Measurements from ENCODE around the gene C2CD2. TPM values are rescaled to one million over a fixed set of nuclear protein-coding genes. Genes with fewer than 3 reads are reported as not detected.

The C2CD2 gene
- total and polyA plus RNA-seq, 2 donors (not counting 1 experiment from before 2014, with no cell fraction given), result 20.3 to 22.3 TPM

DNA sequence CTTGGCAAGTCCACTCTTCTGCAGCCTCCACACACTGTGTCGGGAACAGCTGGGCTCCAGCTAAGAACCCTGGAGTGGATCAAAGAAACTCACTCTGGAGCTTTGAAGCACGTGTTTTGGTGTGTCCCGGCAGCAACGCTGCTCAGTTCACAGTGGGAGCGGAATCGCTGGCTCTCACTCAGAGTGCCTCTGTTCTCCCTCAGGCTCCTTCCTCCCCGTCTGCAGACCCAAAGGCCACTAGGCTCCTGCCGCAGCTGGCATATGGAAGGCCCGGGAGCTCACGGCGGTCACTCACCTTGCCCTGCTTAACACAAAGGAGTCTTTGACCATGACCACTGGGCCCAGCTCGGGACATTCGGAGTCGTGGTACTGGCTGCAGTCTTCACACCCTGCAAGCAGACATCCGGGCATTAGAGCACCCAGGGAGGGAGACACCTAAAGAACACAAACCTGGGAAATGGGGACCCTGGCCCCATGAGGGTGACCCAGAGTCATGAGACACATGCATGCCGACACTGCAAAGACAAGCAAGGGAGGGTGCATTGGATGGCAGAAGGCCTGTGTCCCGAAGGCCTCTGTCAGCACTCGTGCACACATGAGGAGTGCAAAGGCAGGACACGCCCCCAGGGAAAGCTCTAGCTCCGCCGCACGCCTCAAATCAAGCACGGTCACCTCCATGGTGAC, 94.4 kb downstream of the C2CD2 start:
- Histone ChIP-seq H3K4me1 (ENCODE audit: control insufficient read depth, extremely low read depth, insufficient read depth, low read length) (no peaks in the 10 kb centered on the region), H3K27me3 (ENCODE audit: control insufficient read depth, insufficient read depth, low read length) (no peaks in the 10 kb centered on the region), H2AFZ (ENCODE audit: low read length) (no peak overlapping the region), H3K79me2 (ENCODE audit: control insufficient read depth, insufficient read depth, low read length) (peaks cover 5% of the 10 kb centered on the region), H3K27ac (ENCODE audit: insufficient read depth, low read length) (no peak overlapping the region), H3K4me2 (ENCODE audit: extremely low read depth, insufficient read depth, low read length) (no peak overlapping the region), H3K4me3 (replicated peaks in 1 of 4; ENCODE audit: control extremely low read depth in 1 of 4, insufficient read depth in 1 of 4, low read depth in 3 of 4, low read length in 4 of 4) (no peak overlapping the region), H4K20me1 (ENCODE audit: control insufficient read depth, extremely low read depth, insufficient read depth, low read length) (no peaks in the 10 kb centered on the region), H3K9me3 (ENCODE audit: control insufficient read depth, insufficient read depth, low read depth, low read length) (no peaks in the 10 kb centered on the region), H3K9ac (ENCODE audit: insufficient read depth, low read length) (no peak overlapping the region), H3K36me3 (ENCODE audit: control insufficient read depth, insufficient read depth, low read length) (peaks cover 5% of the 10 kb centered on the region)
- no peak for DNase-seq (ENCODE audit: low read depth in 2 of 2)
- TF ChIP-seq CTCF (conservative IDR thresholded peaks at IDR 0.05 in 1 of 2, IDR thresholded peaks at IDR 0.05 in 1 of 2; ENCODE audit: low read depth in 1 of 2, low read length in 2 of 2) (no peak), EZH2 (IDR thresholded peaks at IDR 0.05; ENCODE audit: low read length, missing control alignments) (no peak)

GRCh38 chr21:41858466-41859296, 95.1 kb downstream of the C2CD2 start:
- H3K4me2 ChIP-seq (ENCODE audit: extremely low read depth, insufficient read depth, low read length), result no peak overlapping the region
- no peak overlapping the region for H3K4me3 ChIP-seq (replicated peaks in 1 of 4; ENCODE audit: control extremely low read depth in 1 of 4, insufficient read depth in 1 of 4, low read depth in 3 of 4, low read length in 4 of 4)
- no peak for TF ChIP-seq EZH2 (IDR thresholded peaks at IDR 0.05; ENCODE audit: low read length, missing control alignments)
- TF ChIP-seq CTCF (conservative IDR thresholded peaks at IDR 0.05 in 1 of 2, IDR thresholded peaks at IDR 0.05 in 1 of 2; ENCODE audit: low read depth in 1 of 2, low read length in 2 of 2), result no peak
- H3K27ac ChIP-seq (ENCODE audit: insufficient read depth, low read length), result no peak overlapping the region
- H3K27me3 ChIP-seq (ENCODE audit: control insufficient read depth, insufficient read depth, low read length), result no peaks in the 10 kb centered on the region
- no peak overlapping the region for H3K9ac ChIP-seq (ENCODE audit: insufficient read depth, low read length)
- H4K20me1 ChIP-seq (ENCODE audit: control insufficient read depth, extremely low read depth, insufficient read depth, low read length), result no peaks in the 10 kb centered on the region
- H3K9me3 ChIP-seq (ENCODE audit: control insufficient read depth, insufficient read depth, low read depth, low read length), result no peaks in the 10 kb centered on the region
- no peak for DNase-seq (ENCODE audit: low read depth in 2 of 2)
- H2AFZ ChIP-seq (ENCODE audit: low read length), result no peak overlapping the region
- no peaks in the 10 kb centered on the region for H3K4me1 ChIP-seq (ENCODE audit: control insufficient read depth, extremely low read depth, insufficient read depth, low read length)
- H3K36me3 ChIP-seq (ENCODE audit: control insufficient read depth, insufficient read depth, low read length), result peaks cover 6% of the 10 kb centered on the region
- peaks cover 5% of the 10 kb centered on the region for H3K79me2 ChIP-seq (ENCODE audit: control insufficient read depth, insufficient read depth, low read length)

GRCh38 chr21:41857771-41858300, 96.0 kb downstream of the C2CD2 start:
- Histone ChIP-seq H3K79me2 (ENCODE audit: control insufficient read depth, insufficient read depth, low read length) (peaks cover 5% of the 10 kb centered on the region), H3K4me2 (ENCODE audit: extremely low read depth, insufficient read depth, low read length) (no peak overlapping the region), H3K27me3 (ENCODE audit: control insufficient read depth, insufficient read depth, low read length) (no peaks in the 10 kb centered on the region), H3K27ac (ENCODE audit: insufficient read depth, low read length) (no peak overlapping the region), H3K4me1 (ENCODE audit: control insufficient read depth, extremely low read depth, insufficient read depth, low read length) (no peaks in the 10 kb centered on the region), H3K9me3 (ENCODE audit: control insufficient read depth, insufficient read depth, low read depth, low read length) (no peaks in the 10 kb centered on the region), H3K9ac (ENCODE audit: insufficient read depth, low read length) (no peak overlapping the region), H2AFZ (ENCODE audit: low read length) (no peak overlapping the region), H3K4me3 (replicated peaks in 1 of 4; ENCODE audit: control extremely low read depth in 1 of 4, insufficient read depth in 1 of 4, low read depth in 3 of 4, low read length in 4 of 4) (no peak overlapping the region), H4K20me1 (ENCODE audit: control insufficient read depth, extremely low read depth, insufficient read depth, low read length) (no peaks in the 10 kb centered on the region), H3K36me3 (ENCODE audit: control insufficient read depth, insufficient read depth, low read length) (peaks cover 6% of the 10 kb centered on the region)
- TF ChIP-seq CTCF (conservative IDR thresholded peaks at IDR 0.05 in 1 of 2, IDR thresholded peaks at IDR 0.05 in 1 of 2; ENCODE audit: low read depth in 1 of 2, low read length in 2 of 2) (no peak), EZH2 (IDR thresholded peaks at IDR 0.05; ENCODE audit: low read length, missing control alignments) (no peak)
- no peak for DNase-seq (ENCODE audit: low read depth in 2 of 2)
